ENCODE data around the gene MST1R.
"Not testable (repeated sequence)": the region's sequence is repeated elsewhere in the genome, so short reads cannot be mapped to it uniquely, and the experiment has no call there.

Gene MST1R

DNA sequence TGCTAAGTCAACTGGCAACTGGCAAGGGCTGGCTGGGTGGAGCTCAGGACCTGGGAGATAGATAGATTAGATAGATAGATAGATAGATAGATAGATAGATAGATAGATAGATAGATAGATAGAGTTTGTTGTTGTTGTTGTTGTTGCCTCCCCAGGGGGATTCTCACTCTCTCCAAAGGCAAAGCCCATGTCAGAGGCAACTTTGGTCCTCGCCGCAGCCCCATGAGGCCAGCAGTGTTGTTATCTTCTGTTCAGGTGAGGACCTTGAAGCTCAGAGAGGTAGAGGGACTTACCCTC is 7.4 kb upstream of the MST1R start:
- DNase-seq = no peak

DNA sequence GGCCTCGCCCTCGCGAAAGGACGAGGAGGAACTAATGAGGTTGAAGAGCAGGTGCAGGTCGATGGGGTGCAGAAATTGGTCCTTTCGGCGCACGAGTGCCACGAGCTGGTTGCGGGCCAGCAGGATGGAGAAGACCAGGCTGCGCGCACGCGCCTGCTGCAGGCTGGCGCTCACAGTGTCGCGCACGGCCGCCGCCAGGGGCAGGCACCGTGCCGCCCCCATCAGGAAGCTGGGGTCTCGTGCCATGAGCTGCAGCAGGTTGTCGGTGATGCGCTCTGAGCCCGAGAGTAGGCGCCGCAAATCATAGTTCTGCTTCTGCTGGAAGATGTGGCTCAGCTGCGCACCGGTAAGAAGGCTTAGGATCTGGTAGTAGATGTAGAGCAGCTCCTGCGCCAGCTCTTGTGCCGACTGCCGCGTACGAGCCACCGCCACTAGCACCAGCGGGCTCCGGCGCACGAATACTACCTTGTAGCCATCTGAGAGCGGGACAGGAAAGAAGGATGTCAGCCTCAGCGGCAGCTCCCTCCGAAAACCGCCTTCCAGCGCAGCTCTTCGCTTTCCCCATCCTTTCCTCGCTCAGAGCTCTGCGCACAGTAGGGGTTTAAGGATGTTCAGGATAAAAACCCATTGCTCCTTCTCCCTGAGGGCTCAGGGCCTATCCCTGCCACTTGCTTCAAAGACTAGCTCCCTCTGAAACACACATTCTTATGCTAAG is 6.9 kb upstream of the MST1R start:
- DNase-seq = no peak

- no peak for DNase-seq
These were observed 4.9 kb upstream of the MST1R start for GRCh38 chr3:49908373-49909199.

GRCh38 chr3:49906073-49906743 is 2.5 kb upstream of the MST1R start:
- DNase-seq = peak; percentile 43 to 49

DNA sequence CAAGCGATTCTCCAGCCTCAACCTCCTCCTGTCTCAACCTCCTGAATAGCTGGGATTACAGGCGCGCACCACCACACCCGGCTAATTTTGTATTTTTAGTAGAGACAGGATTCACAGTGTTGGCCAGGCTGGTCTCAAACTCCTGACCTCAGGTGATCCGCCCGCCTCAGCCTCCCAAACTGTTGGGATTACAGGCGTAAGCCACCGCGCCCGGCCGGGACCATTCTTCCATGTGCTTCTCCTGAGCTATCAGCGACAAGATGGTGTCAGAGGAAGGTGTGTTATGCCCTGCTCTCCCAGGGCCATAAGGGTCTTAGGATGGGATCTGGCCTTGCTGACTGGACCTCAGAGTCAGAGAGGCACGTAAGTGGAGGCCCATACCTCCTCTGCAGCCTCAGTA is 775 bp upstream of the MST1R start:
- DNase-seq = not testable (repeated sequence)

- DNase-seq = no peak
These were observed 945 bp downstream of the MST1R start for GRCh38 chr3:49902511-49903345.

GRCh38 chr3:49901366-49902339 is 2.0 kb downstream of the MST1R start:
- DNase-seq = no peak

DNA sequence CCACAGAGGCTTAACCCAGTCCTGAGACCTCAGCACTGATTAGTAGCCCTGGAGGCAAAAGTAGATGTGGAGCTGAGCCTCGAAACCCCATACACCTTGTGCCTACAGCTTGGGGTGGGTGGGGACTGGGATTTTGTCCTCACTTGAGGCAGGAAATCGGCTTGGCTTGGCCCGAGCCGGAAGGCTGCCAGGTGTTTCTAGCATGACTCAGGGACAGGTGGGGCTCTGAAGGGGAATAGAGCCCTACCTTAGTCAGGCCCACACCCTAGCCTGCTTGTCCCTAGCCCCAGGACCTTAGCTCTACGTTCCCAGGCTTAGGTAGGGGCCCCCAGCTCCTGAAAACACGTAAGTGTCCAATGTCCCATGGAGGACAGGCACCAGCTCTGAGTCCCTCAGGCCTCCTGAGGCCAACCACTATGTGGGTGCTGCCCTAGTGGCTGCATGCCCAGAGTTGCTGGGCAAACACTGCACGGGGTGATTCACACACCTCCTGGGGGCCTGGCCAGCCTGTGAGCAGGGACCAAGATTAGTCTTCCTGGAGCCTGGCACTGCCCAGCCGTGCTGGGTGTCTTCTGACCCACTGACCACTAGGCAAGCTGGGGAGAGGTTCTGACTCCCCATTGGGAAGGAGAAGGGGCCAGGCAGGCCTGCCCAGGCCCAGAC is 3.1 kb downstream of the MST1R start:
- no peak for DNase-seq

- no peak for DNase-seq
These were observed 3.9 kb downstream of the MST1R start for GRCh38 chr3:49899815-49900214.

- DNase-seq = no peak
These were observed 4.7 kb downstream of the MST1R start for GRCh38 chr3:49898991-49899390.

DNA sequence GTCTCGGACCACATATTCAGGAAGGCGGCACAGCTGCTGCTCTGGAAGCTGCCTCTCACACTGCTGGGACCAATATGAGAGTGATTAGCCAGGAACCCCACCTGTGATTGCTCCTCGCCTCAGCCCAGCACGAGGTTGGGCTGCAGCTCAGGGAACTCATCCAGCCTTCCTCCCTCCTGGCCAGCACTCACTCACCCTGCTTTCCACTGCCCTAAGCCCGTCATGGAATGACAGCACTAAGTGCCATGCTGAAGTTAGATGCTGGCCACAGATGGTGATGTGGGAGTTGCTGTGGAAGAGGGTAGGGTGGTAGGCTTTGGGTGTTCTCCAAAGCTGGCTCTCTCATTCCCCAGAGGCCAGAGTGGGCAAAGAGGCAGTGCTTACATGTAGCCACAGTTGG is 7.3 kb downstream of the MST1R start:
- no peak for DNase-seq

GRCh38 chr3:49895791-49896190 is 7.9 kb downstream of the MST1R start:
- DNase-seq = no peak

DNA sequence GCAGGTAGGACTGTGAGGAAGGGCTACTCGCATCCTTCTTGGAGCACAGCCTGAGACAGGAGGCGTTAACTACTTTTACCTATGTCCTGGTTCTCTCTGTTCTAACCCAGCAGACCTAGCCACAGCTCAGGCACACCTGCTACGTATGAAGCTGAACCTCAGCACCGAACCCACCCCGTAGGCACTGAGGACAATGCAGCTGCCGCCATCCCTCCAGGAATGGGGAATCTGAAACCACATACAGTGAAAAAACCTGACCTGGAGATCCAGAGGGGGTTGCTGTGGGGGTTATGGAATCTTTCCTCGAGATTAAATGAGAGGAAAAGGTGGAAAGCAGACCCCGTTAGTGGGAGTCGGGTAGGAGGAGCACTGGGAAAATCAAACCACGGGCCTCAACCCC is 14.4 kb downstream of the MST1R start:
- no peak for DNase-seq

DNA sequence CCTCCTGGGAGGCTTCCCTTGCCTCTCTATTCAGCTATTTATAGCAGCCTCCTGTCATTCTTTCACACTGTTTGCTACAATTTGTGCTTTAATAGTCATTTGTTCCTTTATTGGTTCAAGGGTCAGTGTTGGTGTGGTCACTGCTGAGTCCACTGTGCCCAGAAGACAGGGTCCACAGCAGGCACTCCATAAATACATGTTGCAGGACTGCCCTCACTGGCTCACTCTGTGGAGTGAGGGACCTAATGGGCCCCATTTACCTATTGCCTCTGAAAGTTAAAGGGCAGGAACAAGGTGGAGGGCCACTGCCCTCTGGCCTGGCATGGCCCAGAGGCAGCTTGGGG is 16.8 kb downstream of the MST1R start:
- no peak for DNase-seq

DNA sequence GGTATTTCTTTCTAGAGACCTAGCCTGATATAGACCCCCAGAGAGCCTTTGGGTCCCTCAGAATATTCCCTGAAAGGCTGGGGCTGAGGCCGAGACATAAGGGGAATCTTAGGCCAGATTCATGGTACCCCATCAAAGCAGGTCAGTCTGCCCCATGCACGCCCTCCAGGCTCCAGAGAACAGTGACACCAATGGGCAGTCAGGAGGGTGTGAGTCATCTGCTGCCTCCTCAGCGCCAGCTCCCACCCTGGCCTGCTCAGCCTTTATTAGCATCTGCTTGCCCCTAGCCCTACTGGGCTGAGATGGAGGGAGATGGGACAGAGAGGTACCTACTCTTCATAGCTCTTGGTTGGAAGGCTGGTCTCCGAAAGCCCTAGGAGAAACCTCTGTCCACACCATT is 19.7 kb downstream of the MST1R start:
- no peak for DNase-seq

DNA sequence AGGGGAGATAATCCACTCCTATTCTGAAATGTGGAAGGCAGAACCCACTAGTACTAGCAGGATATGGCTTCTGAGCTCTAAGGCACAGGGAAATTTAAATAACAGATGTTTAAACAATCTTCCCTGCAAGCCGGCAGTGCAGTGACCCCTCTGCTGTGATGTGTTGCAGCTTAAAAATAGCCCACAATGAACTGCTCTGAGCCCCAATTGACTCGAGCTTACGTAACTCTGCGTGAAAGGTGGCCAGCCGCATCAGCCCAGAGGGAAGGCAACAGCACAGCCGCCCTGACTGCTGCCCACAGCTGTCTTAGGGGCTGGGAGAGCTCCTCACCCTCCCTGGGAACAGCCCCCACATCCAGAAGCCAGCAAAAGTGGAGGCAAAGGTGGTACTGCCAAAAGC is 21.5 kb downstream of the MST1R start:
- DNase-seq = no peak

- no peak for DNase-seq
These were observed 22.9 kb downstream of the MST1R start for GRCh38 chr3:49880581-49881315.

DNA sequence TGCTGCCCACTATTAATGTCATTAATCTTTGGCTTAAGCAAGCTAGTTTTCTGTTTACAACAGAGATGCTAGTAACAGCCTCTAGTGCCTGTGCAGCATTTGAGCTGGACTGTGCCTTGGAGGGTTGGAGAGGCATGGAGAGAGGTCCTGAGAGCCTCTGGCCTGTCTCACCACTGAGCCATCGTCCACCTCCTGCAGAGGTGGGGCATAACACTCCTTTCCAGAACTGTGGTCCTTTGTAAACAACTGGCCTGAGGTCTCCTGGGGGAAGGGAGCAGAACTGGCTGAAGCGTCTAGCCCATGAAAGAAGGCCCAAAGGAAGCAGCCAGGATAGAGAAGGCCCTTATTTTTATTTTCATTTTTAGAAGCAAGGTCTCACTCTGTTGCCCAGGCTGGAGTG is 24.0 kb downstream of the MST1R start:
- no peak for DNase-seq

DNA sequence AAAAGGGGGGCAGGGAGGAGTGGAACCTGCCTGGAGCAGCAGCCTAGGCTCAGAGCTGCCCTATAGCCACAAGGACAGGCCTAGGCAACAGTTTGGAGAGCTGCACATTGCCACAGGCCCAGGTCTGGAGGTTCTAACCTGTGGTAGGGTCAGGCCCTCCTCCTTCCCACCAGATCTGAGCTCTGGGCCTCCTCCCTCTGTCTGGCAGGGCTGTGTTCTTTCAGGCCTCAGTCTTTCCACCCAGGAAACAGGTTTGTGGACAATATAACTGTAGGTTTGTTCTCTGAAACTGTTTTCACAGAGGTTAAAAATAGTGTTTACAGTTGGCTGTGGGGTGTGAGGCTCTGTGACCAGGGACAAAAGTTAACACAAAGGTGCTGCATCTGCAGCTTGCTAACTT is 25.0 kb downstream of the MST1R start:
- DNase-seq = no peak

GRCh38 chr3:49877716-49878115 is 26.0 kb downstream of the MST1R start:
- no peak for DNase-seq

GRCh38 chr3:49876567-49876966 is 27.1 kb downstream of the MST1R start:
- no peak for DNase-seq
